Measurements from ENCODE around the gene REV1. TPM values are rescaled to one million over a fixed set of nuclear protein-coding genes. Genes with fewer than 3 reads are reported as not detected.

The REV1 gene
- total RNA-seq, 1 experiment from 2014 or later, result 39.6 TPM

DNA sequence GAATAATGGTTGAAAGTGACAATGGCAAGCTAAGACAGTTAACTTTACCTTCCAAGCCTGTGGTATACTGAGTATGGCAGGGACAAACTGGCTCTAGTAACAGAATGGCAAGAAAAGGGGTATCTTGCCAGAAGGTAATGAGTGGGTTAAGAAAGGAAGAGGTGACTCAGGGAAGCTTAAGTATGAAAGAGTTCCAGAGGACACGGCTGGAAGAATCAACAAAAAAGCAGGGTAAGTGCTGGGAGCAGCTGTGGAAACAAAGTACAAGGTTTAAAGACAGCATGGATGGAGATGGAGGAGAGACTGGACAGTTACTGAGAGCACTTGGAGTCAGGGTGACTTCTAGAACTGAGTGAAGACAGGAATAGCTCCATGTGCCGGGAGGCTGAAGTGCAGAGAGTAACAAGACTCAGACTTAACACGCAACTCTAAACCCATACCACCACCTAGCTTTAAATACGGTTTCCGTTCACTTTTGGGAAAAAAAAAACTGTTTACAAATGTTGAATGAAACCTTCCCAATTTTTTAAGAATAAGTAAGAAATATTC lies 69.0 kb downstream of the REV1 start:
- ChIA-PET POLR2A (no interaction called here), CTCF (no interaction called here)
- peak overlapping the region; percentile 63 for H3K27ac Mint-ChIP-seq (ENCODE audit: unreplicated experiment)
- Histone ChIP-seq H3K4me1 (no peaks in the 10 kb centered on the region), H3K27me3 (replicated peaks; ENCODE audit: control insufficient read depth, insufficient read depth, low read length) (no peaks in the 10 kb centered on the region), H3K36me3 (ENCODE audit: control insufficient read depth, insufficient read depth, low read length) (peaks cover 5% of the 10 kb centered on the region; the same call in 1 of the 2 replicates), H3K9me3 (no peaks in the 10 kb centered on the region), H3K4me3 (ENCODE audit: low read depth, low read length) (no peak overlapping the region)
- H3K4me3 Mint-ChIP-seq (ENCODE audit: unreplicated experiment), result no peak overlapping the region
- intact Hi-C loops (cut with micrococcal nuclease; ENCODE audit: unreplicated experiment), result no loop called here
- peaks cover 48% of the 10 kb centered on the region for H3K36me3 Mint-ChIP-seq (ENCODE audit: insufficient read depth, unreplicated experiment)
- BruUV-seq (replicated peaks), result no TSS peak
- no peak for TF ChIP-seq CTCF (IDR thresholded peaks at IDR 0.05; ENCODE audit: insufficient read depth in 1 of 2, low read depth in 1 of 2, low read length in 1 of 2, severe bottlenecking in 1 of 2, unreplicated experiment in 1 of 2)
- DNase-seq, result no peak
- H3K4me1 Mint-ChIP-seq (ENCODE audit: low read depth, unreplicated experiment), result peaks cover 9% of the 10 kb centered on the region
- no peaks in the 10 kb centered on the region for H3K9me3 Mint-ChIP-seq (ENCODE audit: unreplicated experiment)
- no peaks in the 10 kb centered on the region for H3K27me3 Mint-ChIP-seq (ENCODE audit: insufficient read depth, unreplicated experiment)

DNA sequence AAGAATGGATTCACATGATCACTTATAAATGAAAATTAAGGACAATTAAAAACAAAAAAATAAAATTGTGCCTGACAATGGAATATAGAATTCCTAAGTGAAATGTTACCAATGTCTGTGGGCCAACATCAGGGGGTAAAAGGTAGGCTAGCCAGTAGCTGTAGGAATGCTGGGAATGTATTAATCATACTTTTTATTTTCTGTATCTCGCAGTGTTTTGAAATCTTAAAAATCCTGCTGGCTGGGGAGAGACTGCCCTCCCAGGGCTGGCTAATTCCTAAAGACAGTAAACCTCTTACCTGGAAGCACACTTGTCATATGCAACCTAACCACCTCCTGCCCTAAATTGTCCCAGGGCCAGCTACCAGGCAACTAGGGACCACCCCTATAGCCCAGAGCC lies 69.8 kb downstream of the REV1 start:
- TF ChIP-seq CTCF (IDR thresholded peaks at IDR 0.05; ENCODE audit: insufficient read depth in 1 of 2, low read depth in 1 of 2, low read length in 1 of 2, severe bottlenecking in 1 of 2, unreplicated experiment in 1 of 2), result no peak
- no peaks in the 10 kb centered on the region for H3K9me3 Mint-ChIP-seq (ENCODE audit: unreplicated experiment)
- ChIA-PET POLR2A (no interaction called here), CTCF (no interaction called here)
- H3K4me1 ChIP-seq, result no peaks in the 10 kb centered on the region
- peaks cover 9% of the 10 kb centered on the region for H3K4me1 Mint-ChIP-seq (ENCODE audit: low read depth, unreplicated experiment)
- no peaks in the 10 kb centered on the region for H3K9me3 ChIP-seq
- no peaks in the 10 kb centered on the region for H3K27me3 ChIP-seq (replicated peaks; ENCODE audit: control insufficient read depth, insufficient read depth, low read length)
- no peaks in the 10 kb centered on the region for H3K27me3 Mint-ChIP-seq (ENCODE audit: insufficient read depth, unreplicated experiment)
- no peak overlapping the region for H3K4me3 ChIP-seq (ENCODE audit: low read depth, low read length)
- intact Hi-C loops (cut with micrococcal nuclease; ENCODE audit: unreplicated experiment), result no loop called here
- no TSS peak for BruUV-seq (replicated peaks)
- peaks cover 55% of the 10 kb centered on the region for H3K36me3 Mint-ChIP-seq (ENCODE audit: insufficient read depth, unreplicated experiment)
- H3K4me3 Mint-ChIP-seq (ENCODE audit: unreplicated experiment), result no peak overlapping the region
- no peak for DNase-seq
- peak overlapping the region; percentile 63 for H3K27ac Mint-ChIP-seq (ENCODE audit: unreplicated experiment)
- peaks cover 6% of the 10 kb centered on the region; the same call in 1 of the 2 replicates for H3K36me3 ChIP-seq (ENCODE audit: control insufficient read depth, insufficient read depth, low read length)

DNA sequence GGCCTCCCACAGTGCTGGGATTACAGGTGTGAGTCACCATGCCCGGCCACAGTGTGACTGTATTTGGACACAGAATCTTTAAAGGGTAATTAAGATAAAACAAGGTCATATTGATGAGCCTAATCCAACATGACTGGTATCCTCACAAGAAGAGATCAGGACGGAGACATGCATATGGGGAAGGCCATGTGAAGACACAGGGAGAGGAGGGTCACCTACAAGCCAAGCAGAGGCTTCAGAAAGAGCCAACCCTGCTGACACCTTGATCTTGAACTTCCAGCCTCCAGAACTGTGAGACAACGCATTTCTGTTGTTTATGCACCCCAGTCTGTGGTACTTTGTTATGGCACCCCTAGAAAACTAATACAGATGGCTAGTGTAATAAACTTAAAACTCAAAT lies 72.4 kb downstream of the REV1 start:
- Mint-ChIP-seq H3K27ac (ENCODE audit: unreplicated experiment) (no peak overlapping the region), H3K27me3 (ENCODE audit: insufficient read depth, unreplicated experiment) (no peaks in the 10 kb centered on the region), H3K36me3 (ENCODE audit: insufficient read depth, unreplicated experiment) (peaks cover 72% of the 10 kb centered on the region), H3K9me3 (ENCODE audit: unreplicated experiment) (no peaks in the 10 kb centered on the region), H3K4me3 (ENCODE audit: unreplicated experiment) (no peak overlapping the region), H3K4me1 (ENCODE audit: low read depth, unreplicated experiment) (peaks cover 9% of the 10 kb centered on the region)
- DNase-seq, result no peak
- ChIA-PET POLR2A (no interaction called here), CTCF (no interaction called here)
- Histone ChIP-seq H3K4me1 (no peaks in the 10 kb centered on the region), H3K27me3 (replicated peaks; ENCODE audit: control insufficient read depth, insufficient read depth, low read length) (no peaks in the 10 kb centered on the region), H3K36me3 (ENCODE audit: control insufficient read depth, insufficient read depth, low read length) (peaks cover 5% of the 10 kb centered on the region), H3K9me3 (no peaks in the 10 kb centered on the region), H3K4me3 (ENCODE audit: low read depth, low read length) (no peak overlapping the region)
- TF ChIP-seq CTCF (IDR thresholded peaks at IDR 0.05; ENCODE audit: insufficient read depth in 1 of 2, low read depth in 1 of 2, low read length in 1 of 2, severe bottlenecking in 1 of 2, unreplicated experiment in 1 of 2), result no peak
- no TSS peak for BruUV-seq (replicated peaks)
- intact Hi-C loops (cut with micrococcal nuclease; ENCODE audit: unreplicated experiment), result no loop called here

Data from Caco-2 (cell line).